HCT116 (cell line): ENCODE data around the gene COL4A3. TPM values are rescaled to one million over a fixed set of nuclear protein-coding genes. Genes with fewer than 3 reads are reported as not detected.

ENCODE experiments used
- ATAC-seq: fragments of 200-7000 bp; cut with Tn5 transposase; 2 replicates; pipeline ENCODE4 v1.9.1; 2020; ENCODE audit warnings: mild to moderate bottlenecking, moderate library complexity
- BruUV-seq: library from RNA; stranded (reverse); fragments of 400-500 nt; replicated peaks from 2 replicates; lab custom pipeline; 2021; lab: Mats Ljungman, UMichigan
- CTCF ChIA-PET: fragments of 300-600 bp; sonication (Branson Sonifier 250); formaldehyde crosslinking; loops from one replicate; lab custom pipeline; 2021; ENCODE audit warnings: antibody characterized with exemption; lab: Charles Lee
- POLR2A ChIA-PET: fragments of 300-600, 350-600 bp; sonication (Branson Sonifier 250); formaldehyde crosslinking; loops from one replicate; lab custom pipeline; 2021; ENCODE audit warnings: antibody characterized with exemption; lab: Charles Lee
- RAD21 ChIA-PET, 2 experiments: fragments of 300-600 bp; sonication (Branson Sonifier 250); formaldehyde crosslinking; loops; one replicate each; lab custom pipeline; 2023; ENCODE audit warnings: low total read pairs in 2 of 2; ENCODE audit not compliant: uncharacterized antibody in 2 of 2, unreplicated experiment in 2 of 2, low non-redundant PET in 1 of 2; lab: Charles Lee
- DNase-seq: peaks from one replicate; pipeline ENCODE4 v3.0.0-alpha.2; 2010; ENCODE audit warnings: low read depth, low spot score
- H2AFZ ChIP-seq: fragments of 200-600 bp; shearing (Covaris generic), sonication (generic); 2 replicates; pipeline ENCODE4 v1.6.1; 2017; ENCODE audit warnings: low read depth, mixed run types, mixed read lengths, antibody characterized with exemption, low read length; ENCODE audit not compliant: poor library complexity, severe bottlenecking
- H3K27ac ChIP-seq: 2 replicates; pipeline ENCODE4 v1.5.1; 2012; ENCODE audit warnings: low read depth, low read length
- H3K27me3 ChIP-seq: fragments of 200-600 bp; sonication (generic); 2 replicates; pipeline ENCODE4 v1.6.1; 2016; ENCODE audit warnings: mixed run types, low read length, mixed read lengths; ENCODE audit not compliant: insufficient read depth
- H3K36me3 ChIP-seq, 2 experiments: fragments of 200-500 bp in 1 of 2; fragments of 200-600 bp in 1 of 2; sonication (Bioruptor generic) in 1 of 2; sonication (generic) in 1 of 2; 2 replicates each; pipeline versions ENCODE4 v1.5.1 to v1.6.1; 2014 to 2016; ENCODE audit warnings: low read length in 2 of 2, inconsistent platforms in 1 of 2, mixed read lengths in 1 of 2, mixed run types in 1 of 2; ENCODE audit not compliant: insufficient read depth in 2 of 2, control insufficient read depth in 1 of 2
- H3K4me1 ChIP-seq, 2 experiments: fragments of 200-600 bp in 1 of 2; sonication (generic) in 1 of 2; 2 replicates each; pipeline versions ENCODE4 v1.5.1 to v1.6.1; 2012 to 2017; ENCODE audit warnings: low read length in 2 of 2, inconsistent platforms in 1 of 2, mild to moderate bottlenecking in 1 of 2, mixed read lengths in 1 of 2, mixed run types in 1 of 2, moderate library complexity in 1 of 2; ENCODE audit not compliant: insufficient read depth in 2 of 2, control insufficient read depth in 1 of 2
- H3K4me2 ChIP-seq: fragments of 200-600 bp; sonication (generic); 2 replicates; pipeline ENCODE4 v1.6.1; 2017; ENCODE audit warnings: mixed run types, low read length, mixed read lengths
- H3K4me3 ChIP-seq, 2 experiments: fragments of 200-600 bp in 1 of 2; sonication (generic) in 1 of 2; replicated peaks in 1 of 2; 2 replicates each; pipeline ENCODE4 v1.5.1; 2011 to 2016; ENCODE audit warnings: low read length in 2 of 2, control low read depth in 1 of 2, low read depth in 1 of 2, mild to moderate bottlenecking in 1 of 2, mixed read lengths in 1 of 2, mixed run types in 1 of 2
- H3K79me2 ChIP-seq: fragments of 200-600 bp; sonication (generic); 2 replicates; pipeline ENCODE4 v1.6.1; 2017; ENCODE audit warnings: mild to moderate bottlenecking, mixed run types, low read length, moderate library complexity, mixed read lengths; ENCODE audit not compliant: insufficient read depth
- H3K9ac ChIP-seq: fragments of 200-600 bp; sonication (generic); 2 replicates; pipeline ENCODE4 v1.6.1; 2016; ENCODE audit warnings: low read length, mixed read lengths
- H3K9me2 ChIP-seq: fragments of 200-600 bp; sonication (generic), shearing (Covaris generic); 2 replicates; pipeline ENCODE4 v1.6.1; 2017; ENCODE audit warnings: mixed run types, mild to moderate bottlenecking, moderate library complexity; ENCODE audit not compliant: insufficient read depth
- H3K9me3 ChIP-seq, 2 experiments: fragments of 200-500 bp in 1 of 2; fragments of 200-600 bp in 1 of 2; sonication (Bioruptor generic) in 1 of 2; sonication (generic) in 1 of 2; 2 replicates each; pipeline ENCODE4 v1.6.1; 2014 to 2017; ENCODE audit warnings: low read length in 2 of 2, mixed read lengths in 2 of 2, inconsistent platforms in 1 of 2, low read depth in 1 of 2, mild to moderate bottlenecking in 1 of 2, mixed run types in 1 of 2, moderate library complexity in 1 of 2; ENCODE audit not compliant: control insufficient read depth in 1 of 2, insufficient read depth in 1 of 2
- H4K20me1 ChIP-seq: fragments of 200-600 bp; sonication (generic), shearing (Covaris generic); 2 replicates; pipeline ENCODE4 v1.6.1; 2017; ENCODE audit warnings: mixed run types, mild to moderate bottlenecking, moderate library complexity; ENCODE audit not compliant: insufficient read depth
- CBX3 ChIP-seq: IDR thresholded peaks from 2 replicates; pipeline ENCODE4 v1.6.1; 2012; ENCODE audit warnings: low read depth
- CTCF ChIP-seq, 3 experiments: fragments of 200-600 bp in 1 of 3; sonication (generic) in 1 of 3; IDR thresholded peaks in 2 of 3; conservative IDR thresholded peaks in 1 of 3; 2 replicates each; pipeline ENCODE4 v1.5.1; 2012 to 2017; ENCODE audit warnings: low read depth in 2 of 3, low read length in 2 of 3, antibody characterized with exemption in 1 of 3, borderline replicate concordance in 1 of 3, control low read depth in 1 of 3, mild to moderate bottlenecking in 1 of 3, mixed read lengths in 1 of 3, mixed run types in 1 of 3, moderate library complexity in 1 of 3; ENCODE audit not compliant: insufficient read depth in 1 of 3
- EGR1 ChIP-seq: IDR thresholded peaks from 2 replicates; pipeline ENCODE4 v1.6.1; 2012; ENCODE audit warnings: low read depth
- ELF1 ChIP-seq: IDR thresholded peaks from 2 replicates; pipeline ENCODE4 v1.6.1; 2012; ENCODE audit warnings: low read depth, borderline replicate concordance
- EZH2 ChIP-seq: fragments of 200-600 bp; sonication (generic); IDR thresholded peaks from 2 replicates; pipeline ENCODE4 v1.6.1; 2017; ENCODE audit warnings: antibody characterized with exemption, mixed run types
- EZH2phosphoT487 ChIP-seq: fragments of 200-600 bp; IDR thresholded peaks from 2 replicates; pipeline ENCODE4 v1.6.1; 2018; ENCODE audit warnings: antibody characterized with exemption, borderline replicate concordance
- FOSL1 ChIP-seq: IDR thresholded peaks from 2 replicates; pipeline ENCODE4 v1.6.1; 2012; ENCODE audit warnings: low read depth
- JUND ChIP-seq: IDR thresholded peaks from 2 replicates; pipeline ENCODE4 v1.6.1; 2012
- SRF ChIP-seq: IDR thresholded peaks from 2 replicates; pipeline ENCODE4 v1.6.1; 2012; ENCODE audit warnings: low read depth
- TCF7L2 ChIP-seq: IDR thresholded peaks from 2 replicates; pipeline ENCODE4 v1.7.0; 2011; ENCODE audit warnings: borderline replicate concordance, inconsistent platforms; ENCODE audit not compliant: insufficient read depth, insufficient read length; ENCODE audit errors: extremely low read depth
- YY1 ChIP-seq: IDR thresholded peaks from 2 replicates; pipeline ENCODE4 v1.6.1; 2011; ENCODE audit warnings: low read length, low read depth, moderate library complexity, mild to moderate bottlenecking; ENCODE audit not compliant: insufficient replicate concordance; ENCODE audit errors: extremely low read depth
- ZFX ChIP-seq: fragments of 450-650 bp; IDR thresholded peaks from 2 replicates; pipeline ENCODE4 v1.6.1; 2017
- ZNF274 ChIP-seq: fragments of 200-500 bp; sonication (Bioruptor generic); IDR thresholded peaks from 2 replicates; pipeline ENCODE4 v1.6.1; 2014; ENCODE audit warnings: mild to moderate bottlenecking, low read depth, low read length, inconsistent platforms
- intact Hi-C: fragments of 100-400 bp; cut with micrococcal nuclease; formaldehyde crosslinking; loops from 2 replicates; pipeline ENCODE4 v1.10.0; 2022
- total RNA-seq: library from RNA; stranded (reverse); gene quantifications from one replicate; pipeline ENCODE4 v1.2.1, GENCODE V29; 2021; ENCODE audit not compliant: unreplicated experiment
- TF ChIP-seq, protein P1 (sequence below): IDR thresholded peaks from 2 replicates; pipeline ENCODE4 v1.6.1; 2012
- TF ChIP-seq, protein P2 (sequence below): IDR thresholded peaks from 2 replicates; pipeline ENCODE4 v1.6.1; 2012
- TF ChIP-seq, protein P3 (sequence below): IDR thresholded peaks from 2 replicates; pipeline ENCODE4 v1.6.1; 2012; ENCODE audit warnings: low read depth

Gene COL4A3
- total RNA-seq, 1 experiment from 2014 or later: 4.9 TPM

- no peaks in the 10 kb centered on the region for H3K4me1 ChIP-seq
- BruUV-seq: no TSS peak
- intact Hi-C loops: no loop called here
- no peaks in the 10 kb centered on the region for H4K20me1 ChIP-seq
- no peak overlapping the region for H3K27ac ChIP-seq
- no peak for ATAC-seq
- H3K9me2 ChIP-seq: no peaks in the 10 kb centered on the region
- H3K79me2 ChIP-seq: no peaks in the 10 kb centered on the region
- H3K36me3 ChIP-seq: no peaks in the 10 kb centered on the region
- no peak for DNase-seq
- H3K9me3 ChIP-seq: 0 out of 4 replicates have a peak, but pooled peaks cover 0 to 4% of the 10 kb centered on the region in 2 experiments
- no peak overlapping the region for H2AFZ ChIP-seq
- ChIA-PET RAD21 (no interaction called here), CTCF (interaction anchor here (1.5 kb wide), 1 partner anchor 94 kb away, joined by 4 read pairs; no protein-coding TSS in a partner anchor), POLR2A (interaction anchor here (0.6 kb wide), 1 partner anchor 76 kb away, joined by 4 read pairs; no protein-coding TSS in a partner anchor)
- TF ChIP-seq, protein P1, sequence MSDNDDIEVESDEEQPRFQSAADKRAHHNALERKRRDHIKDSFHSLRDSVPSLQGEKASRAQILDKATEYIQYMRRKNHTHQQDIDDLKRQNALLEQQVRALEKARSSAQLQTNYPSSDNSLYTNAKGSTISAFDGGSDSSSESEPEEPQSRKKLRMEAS: no peak
- TF ChIP-seq JUND (no peak), EZH2 (no peak), FOSL1 (no peak), EZH2phosphoT487 (no peak), CTCF (IDR thresholded peaks at IDR 0.05 in 2 of 3, conservative IDR thresholded peaks at IDR 0.05 in 1 of 3; ENCODE audit: borderline replicate concordance in 1 of 3, insufficient read depth in 1 of 3, low read depth in 2 of 3, low read length in 2 of 3) (no peak), ZFX (no peak), EGR1 (no peak), TCF7L2 (no peak), ELF1 (no peak), CBX3 (no peak), ZNF274 (no peak), YY1 (no peak), SRF (no peak)
- TF ChIP-seq, protein P2, sequence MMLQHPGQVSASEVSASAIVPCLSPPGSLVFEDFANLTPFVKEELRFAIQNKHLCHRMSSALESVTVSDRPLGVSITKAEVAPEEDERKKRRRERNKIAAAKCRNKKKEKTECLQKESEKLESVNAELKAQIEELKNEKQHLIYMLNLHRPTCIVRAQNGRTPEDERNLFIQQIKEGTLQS: no peak
- TF ChIP-seq, protein P3, sequence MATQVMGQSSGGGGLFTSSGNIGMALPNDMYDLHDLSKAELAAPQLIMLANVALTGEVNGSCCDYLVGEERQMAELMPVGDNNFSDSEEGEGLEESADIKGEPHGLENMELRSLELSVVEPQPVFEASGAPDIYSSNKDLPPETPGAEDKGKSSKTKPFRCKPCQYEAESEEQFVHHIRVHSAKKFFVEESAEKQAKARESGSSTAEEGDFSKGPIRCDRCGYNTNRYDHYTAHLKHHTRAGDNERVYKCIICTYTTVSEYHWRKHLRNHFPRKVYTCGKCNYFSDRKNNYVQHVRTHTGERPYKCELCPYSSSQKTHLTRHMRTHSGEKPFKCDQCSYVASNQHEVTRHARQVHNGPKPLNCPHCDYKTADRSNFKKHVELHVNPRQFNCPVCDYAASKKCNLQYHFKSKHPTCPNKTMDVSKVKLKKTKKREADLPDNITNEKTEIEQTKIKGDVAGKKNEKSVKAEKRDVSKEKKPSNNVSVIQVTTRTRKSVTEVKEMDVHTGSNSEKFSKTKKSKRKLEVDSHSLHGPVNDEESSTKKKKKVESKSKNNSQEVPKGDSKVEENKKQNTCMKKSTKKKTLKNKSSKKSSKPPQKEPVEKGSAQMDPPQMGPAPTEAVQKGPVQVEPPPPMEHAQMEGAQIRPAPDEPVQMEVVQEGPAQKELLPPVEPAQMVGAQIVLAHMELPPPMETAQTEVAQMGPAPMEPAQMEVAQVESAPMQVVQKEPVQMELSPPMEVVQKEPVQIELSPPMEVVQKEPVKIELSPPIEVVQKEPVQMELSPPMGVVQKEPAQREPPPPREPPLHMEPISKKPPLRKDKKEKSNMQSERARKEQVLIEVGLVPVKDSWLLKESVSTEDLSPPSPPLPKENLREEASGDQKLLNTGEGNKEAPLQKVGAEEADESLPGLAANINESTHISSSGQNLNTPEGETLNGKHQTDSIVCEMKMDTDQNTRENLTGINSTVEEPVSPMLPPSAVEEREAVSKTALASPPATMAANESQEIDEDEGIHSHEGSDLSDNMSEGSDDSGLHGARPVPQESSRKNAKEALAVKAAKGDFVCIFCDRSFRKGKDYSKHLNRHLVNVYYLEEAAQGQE: no peak
- no peak overlapping the region for H3K9ac ChIP-seq
- H3K4me2 ChIP-seq: no peak overlapping the region
- H3K27me3 ChIP-seq: no peaks in the 10 kb centered on the region
- H3K4me3 ChIP-seq: no peak overlapping the region
Observed at GRCh38 chr2:227143895-227144294, 20.5 kb upstream of the COL4A3 start.
